DND-41 (cell line): ENCODE results near the gene NUP50.

Experiments
- ATAC-seq: fragments of 200-7000 bp; cut with Tn5 transposase; 3 replicates; pipeline ENCODE4 v1.9.1; 2021; ENCODE audit warnings: low read depth; ENCODE audit not compliant: insufficient read depth
- DNase-seq: peaks from one replicate; pipeline ENCODE4 v3.0.0-alpha.2; 2020
- H2AFZ ChIP-seq: 2 replicates; pipeline ENCODE4 v1.6.0; 2012; ENCODE audit warnings: low read depth, low read length
- H3K27ac ChIP-seq: 2 replicates; pipeline ENCODE4 v1.5.1; 2012; ENCODE audit warnings: low read length, inconsistent platforms
- H3K27me3 ChIP-seq: fragments of 200-600 bp; sonication (generic); 2 replicates; pipeline ENCODE4 v1.6.0; 2012; ENCODE audit warnings: low read length, mild to moderate bottlenecking, inconsistent platforms; ENCODE audit not compliant: insufficient read depth, poor library complexity
- H3K36me3 ChIP-seq: 2 replicates; pipeline ENCODE4 v1.5.1; 2012; ENCODE audit warnings: low read length, inconsistent platforms; ENCODE audit not compliant: insufficient read depth
- H3K4me1 ChIP-seq: 2 replicates; pipeline ENCODE4 v1.5.1; 2012; ENCODE audit warnings: mild to moderate bottlenecking, low read length; ENCODE audit not compliant: insufficient read depth
- H3K4me2 ChIP-seq: 2 replicates; pipeline ENCODE4 v1.6.0; 2012; ENCODE audit warnings: mild to moderate bottlenecking, moderate library complexity, low read length, inconsistent platforms; ENCODE audit not compliant: insufficient read depth
- H3K4me3 ChIP-seq, 2 experiments: fragments of 200-600 bp in 1 of 2; shearing (Covaris generic) in 1 of 2; 2 replicates each; pipeline ENCODE4 v1.5.1; 2012 to 2016; ENCODE audit warnings: inconsistent platforms in 2 of 2, low read length in 2 of 2, mild to moderate bottlenecking in 2 of 2, low read depth in 1 of 2, moderate library complexity in 1 of 2
- H3K79me2 ChIP-seq: 2 replicates; pipeline ENCODE4 v1.6.0; 2012; ENCODE audit warnings: low read length, inconsistent platforms; ENCODE audit not compliant: insufficient read depth
- H3K9ac ChIP-seq: 2 replicates; pipeline ENCODE4 v1.6.0; 2012; ENCODE audit warnings: low read depth, mild to moderate bottlenecking, inconsistent platforms, low read length, moderate library complexity
- H3K9me3 ChIP-seq: 2 replicates; pipeline ENCODE4 v1.5.1; 2012; ENCODE audit warnings: low read length, moderate library complexity, mild to moderate bottlenecking, inconsistent platforms; ENCODE audit not compliant: insufficient read depth, severe bottlenecking
- H4K20me1 ChIP-seq: 2 replicates; pipeline ENCODE4 v1.6.0; 2012; ENCODE audit warnings: low read length; ENCODE audit not compliant: insufficient read depth
- CTCF ChIP-seq: IDR thresholded peaks from 2 replicates; pipeline ENCODE4 v1.5.1; 2012; ENCODE audit warnings: borderline replicate concordance, low read length, moderate library complexity, mild to moderate bottlenecking; ENCODE audit not compliant: poor library complexity, severe bottlenecking; ENCODE audit errors: extremely low read depth
- EZH2 ChIP-seq: IDR thresholded peaks from 3 replicates; pipeline ENCODE4 v1.6.1; 2012; ENCODE audit warnings: borderline replicate concordance, low read depth, mild to moderate bottlenecking, moderate library complexity, low read length, inconsistent platforms; ENCODE audit not compliant: severe bottlenecking

Gene NUP50

GRCh38 chr22:45231293-45231692 is 67.6 kb downstream of the NUP50 start:
- H3K4me2 ChIP-seq, result no peak overlapping the region
- peaks cover 55% of the 10 kb centered on the region for H4K20me1 ChIP-seq
- no peak overlapping the region for H3K4me3 ChIP-seq
- peaks cover 4% of the 10 kb centered on the region; the same call in 1 of the 2 replicates for H3K79me2 ChIP-seq
- no peaks in the 10 kb centered on the region for H3K9me3 ChIP-seq
- no peaks in the 10 kb centered on the region for H3K27me3 ChIP-seq
- no peak overlapping the region for H2AFZ ChIP-seq
- H3K27ac ChIP-seq, result no peak overlapping the region
- H3K9ac ChIP-seq, result no peak overlapping the region
- no peaks in the 10 kb centered on the region for H3K4me1 ChIP-seq
- no peak for DNase-seq
- peaks cover 4% of the 10 kb centered on the region; the same call in 1 of the 2 replicates for H3K36me3 ChIP-seq
- no peak for ATAC-seq
- TF ChIP-seq EZH2, result no peak
- TF ChIP-seq CTCF, result no peak

- ATAC-seq, result no peak
- no peak overlapping the region for H3K4me2 ChIP-seq
- H3K36me3 ChIP-seq, result peaks cover 11% of the 10 kb centered on the region
- H3K9me3 ChIP-seq, result no peaks in the 10 kb centered on the region
- peaks cover 11% of the 10 kb centered on the region; the same call in 1 of the 2 replicates for H3K79me2 ChIP-seq
- H3K4me1 ChIP-seq, result no peaks in the 10 kb centered on the region
- TF ChIP-seq CTCF (no peak), EZH2 (no peak)
- H3K27me3 ChIP-seq, result no peaks in the 10 kb centered on the region
- H3K9ac ChIP-seq, result no peak overlapping the region
- H3K4me3 ChIP-seq, result no peak overlapping the region
- DNase-seq, result no peak
- no peak overlapping the region for H2AFZ ChIP-seq
- no peak overlapping the region for H3K27ac ChIP-seq
- H4K20me1 ChIP-seq, result peaks cover 55% of the 10 kb centered on the region
Observed at GRCh38 chr22:45233386-45233785, 69.7 kb downstream of the NUP50 start.

GRCh38 chr22:45233827-45234226 is 70.1 kb downstream of the NUP50 start:
- Histone ChIP-seq H3K9me3 (no peaks in the 10 kb centered on the region), H3K4me2 (no peak overlapping the region), H3K27me3 (no peaks in the 10 kb centered on the region), H4K20me1 (peaks cover 58% of the 10 kb centered on the region), H3K27ac (no peak overlapping the region), H3K9ac (no peak overlapping the region), H2AFZ (no peak overlapping the region), H3K36me3 (peaks cover 13% of the 10 kb centered on the region), H3K4me1 (peaks cover under 1% of the 10 kb centered on the region), H3K79me2 (peaks cover 11% of the 10 kb centered on the region; the same call in 1 of the 2 replicates), H3K4me3 (no peak overlapping the region)
- ATAC-seq (no peak), DNase-seq (no peak)
- TF ChIP-seq CTCF (no peak), EZH2 (no peak)
